Measurements from ENCODE around the gene EHD3. TPM values are rescaled to one million over a fixed set of nuclear protein-coding genes. Genes with fewer than 3 reads are reported as not detected.

EHD3 gene
- total RNA-seq, 1 experiment from 2014 or later, result not detected

GRCh38 chr2:31223026-31223425 is 10.9 kb upstream of the EHD3 start:
- Mint-ChIP-seq H3K9me3 (ENCODE audit: unreplicated experiment) (no peaks in the 10 kb centered on the region), H3K36me3 (ENCODE audit: insufficient read depth, unreplicated experiment) (no peaks in the 10 kb centered on the region), H3K27me3 (ENCODE audit: insufficient read depth, unreplicated experiment) (peaks cover 23% of the 10 kb centered on the region), H3K4me1 (ENCODE audit: low read depth, unreplicated experiment) (peaks cover 5% of the 10 kb centered on the region), H3K27ac (ENCODE audit: unreplicated experiment) (no peak overlapping the region), H3K4me3 (ENCODE audit: unreplicated experiment) (no peak overlapping the region)
- Histone ChIP-seq H3K9me3 (no peaks in the 10 kb centered on the region), H3K4me3 (ENCODE audit: low read depth, low read length) (no peak overlapping the region), H3K4me1 (no peaks in the 10 kb centered on the region), H3K27me3 (replicated peaks; ENCODE audit: control insufficient read depth, insufficient read depth, low read length) (no peaks in the 10 kb centered on the region; the same call in 1 of the 2 replicates), H3K36me3 (ENCODE audit: control insufficient read depth, insufficient read depth, low read length) (no peaks in the 10 kb centered on the region)
- intact Hi-C loops (cut with micrococcal nuclease; ENCODE audit: unreplicated experiment), result no loop called here
- CTCF ChIA-PET, result no interaction called here
- POLR2A ChIA-PET, result no interaction called here
- no TSS peak for BruUV-seq (replicated peaks)
- no peak for DNase-seq
- TF ChIP-seq, protein P1, sequence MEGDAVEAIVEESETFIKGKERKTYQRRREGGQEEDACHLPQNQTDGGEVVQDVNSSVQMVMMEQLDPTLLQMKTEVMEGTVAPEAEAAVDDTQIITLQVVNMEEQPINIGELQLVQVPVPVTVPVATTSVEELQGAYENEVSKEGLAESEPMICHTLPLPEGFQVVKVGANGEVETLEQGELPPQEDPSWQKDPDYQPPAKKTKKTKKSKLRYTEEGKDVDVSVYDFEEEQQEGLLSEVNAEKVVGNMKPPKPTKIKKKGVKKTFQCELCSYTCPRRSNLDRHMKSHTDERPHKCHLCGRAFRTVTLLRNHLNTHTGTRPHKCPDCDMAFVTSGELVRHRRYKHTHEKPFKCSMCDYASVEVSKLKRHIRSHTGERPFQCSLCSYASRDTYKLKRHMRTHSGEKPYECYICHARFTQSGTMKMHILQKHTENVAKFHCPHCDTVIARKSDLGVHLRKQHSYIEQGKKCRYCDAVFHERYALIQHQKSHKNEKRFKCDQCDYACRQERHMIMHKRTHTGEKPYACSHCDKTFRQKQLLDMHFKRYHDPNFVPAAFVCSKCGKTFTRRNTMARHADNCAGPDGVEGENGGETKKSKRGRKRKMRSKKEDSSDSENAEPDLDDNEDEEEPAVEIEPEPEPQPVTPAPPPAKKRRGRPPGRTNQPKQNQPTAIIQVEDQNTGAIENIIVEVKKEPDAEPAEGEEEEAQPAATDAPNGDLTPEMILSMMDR (IDR thresholded peaks at IDR 0.05; ENCODE audit: insufficient read depth in 1 of 2, low read depth in 1 of 2, low read length in 1 of 2, severe bottlenecking in 1 of 2, unreplicated experiment in 1 of 2), result no peak

GRCh38 chr2:31223749-31224148 is 10.2 kb upstream of the EHD3 start:
- ChIA-PET CTCF (no interaction called here), POLR2A (no interaction called here)
- H3K4me3 ChIP-seq (ENCODE audit: low read depth, low read length), result no peak overlapping the region
- no peak overlapping the region for H3K4me3 Mint-ChIP-seq (ENCODE audit: unreplicated experiment)
- no peaks in the 10 kb centered on the region; the same call in 1 of the 2 replicates for H3K27me3 ChIP-seq (replicated peaks; ENCODE audit: control insufficient read depth, insufficient read depth, low read length)
- peaks cover 20% of the 10 kb centered on the region for H3K27me3 Mint-ChIP-seq (ENCODE audit: insufficient read depth, unreplicated experiment)
- no peak overlapping the region for H3K27ac Mint-ChIP-seq (ENCODE audit: unreplicated experiment)
- no peaks in the 10 kb centered on the region for H3K9me3 Mint-ChIP-seq (ENCODE audit: unreplicated experiment)
- intact Hi-C loops (cut with micrococcal nuclease; ENCODE audit: unreplicated experiment), result no loop called here
- DNase-seq, result no peak
- no peaks in the 10 kb centered on the region for H3K36me3 Mint-ChIP-seq (ENCODE audit: insufficient read depth, unreplicated experiment)
- no TSS peak for BruUV-seq (replicated peaks)
- H3K4me1 ChIP-seq, result no peaks in the 10 kb centered on the region
- TF ChIP-seq, protein P1 (IDR thresholded peaks at IDR 0.05; ENCODE audit: insufficient read depth in 1 of 2, low read depth in 1 of 2, low read length in 1 of 2, severe bottlenecking in 1 of 2, unreplicated experiment in 1 of 2), result no peak
- H3K36me3 ChIP-seq (ENCODE audit: control insufficient read depth, insufficient read depth, low read length), result no peaks in the 10 kb centered on the region
- no peaks in the 10 kb centered on the region for H3K9me3 ChIP-seq
- H3K4me1 Mint-ChIP-seq (ENCODE audit: low read depth, unreplicated experiment), result peaks cover 5% of the 10 kb centered on the region

- Mint-ChIP-seq H3K27me3 (ENCODE audit: insufficient read depth, unreplicated experiment) (peaks cover 29% of the 10 kb centered on the region), H3K4me3 (ENCODE audit: unreplicated experiment) (no peak overlapping the region), H3K9me3 (ENCODE audit: unreplicated experiment) (no peaks in the 10 kb centered on the region), H3K27ac (ENCODE audit: unreplicated experiment) (no peak overlapping the region), H3K4me1 (ENCODE audit: low read depth, unreplicated experiment) (peaks cover 5% of the 10 kb centered on the region), H3K36me3 (ENCODE audit: insufficient read depth, unreplicated experiment) (no peaks in the 10 kb centered on the region)
- intact Hi-C loops (cut with micrococcal nuclease; ENCODE audit: unreplicated experiment), result no loop called here
- ChIA-PET POLR2A (no interaction called here), CTCF (no interaction called here)
- no peak for DNase-seq
- Histone ChIP-seq H3K36me3 (ENCODE audit: control insufficient read depth, insufficient read depth, low read length) (no peaks in the 10 kb centered on the region), H3K27me3 (replicated peaks; ENCODE audit: control insufficient read depth, insufficient read depth, low read length) (no peaks in the 10 kb centered on the region; the same call in 1 of the 2 replicates), H3K4me3 (ENCODE audit: low read depth, low read length) (no peak overlapping the region), H3K9me3 (no peaks in the 10 kb centered on the region), H3K4me1 (no peaks in the 10 kb centered on the region)
- no TSS peak for BruUV-seq (replicated peaks)
- TF ChIP-seq, protein P1 (IDR thresholded peaks at IDR 0.05; ENCODE audit: insufficient read depth in 1 of 2, low read depth in 1 of 2, low read length in 1 of 2, severe bottlenecking in 1 of 2, unreplicated experiment in 1 of 2), result no peak
Measured at GRCh38 chr2:31226266-31226665, 7.7 kb upstream of the EHD3 start.

Data from Caco-2 (cell line).